Measurements from ENCODE around the gene CATSPER2.
"Not testable (repeated sequence)": the region's sequence is repeated elsewhere in the genome, so short reads cannot be mapped to it uniquely, and the experiment has no call there.

CATSPER2 gene

DNA sequence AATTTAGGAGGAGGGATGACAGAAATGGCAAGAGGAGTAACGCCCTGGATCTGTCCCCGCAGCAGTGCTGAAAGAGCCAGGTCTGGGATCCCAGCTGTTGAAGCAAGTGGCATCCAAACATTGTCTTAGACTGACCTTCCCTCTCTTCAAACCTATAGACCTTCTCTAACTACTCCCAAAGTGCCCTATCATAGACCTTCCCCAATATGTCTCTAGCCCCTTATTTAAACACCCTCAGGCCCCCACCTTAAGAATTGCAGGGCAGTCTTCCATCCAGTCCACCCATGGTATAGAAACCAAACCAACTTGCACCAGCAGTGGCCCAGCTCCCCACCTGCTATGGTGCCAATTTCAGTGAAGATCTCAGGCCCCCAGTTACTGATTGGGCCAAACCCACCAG is 48.4 kb downstream of the CATSPER2 start:
- not testable (repeated sequence) for H3K27ac ChIP-seq

GRCh38 chr15:43599131-43599530 is 49.5 kb downstream of the CATSPER2 start:
- not testable (repeated sequence) for H3K27ac ChIP-seq

DNA sequence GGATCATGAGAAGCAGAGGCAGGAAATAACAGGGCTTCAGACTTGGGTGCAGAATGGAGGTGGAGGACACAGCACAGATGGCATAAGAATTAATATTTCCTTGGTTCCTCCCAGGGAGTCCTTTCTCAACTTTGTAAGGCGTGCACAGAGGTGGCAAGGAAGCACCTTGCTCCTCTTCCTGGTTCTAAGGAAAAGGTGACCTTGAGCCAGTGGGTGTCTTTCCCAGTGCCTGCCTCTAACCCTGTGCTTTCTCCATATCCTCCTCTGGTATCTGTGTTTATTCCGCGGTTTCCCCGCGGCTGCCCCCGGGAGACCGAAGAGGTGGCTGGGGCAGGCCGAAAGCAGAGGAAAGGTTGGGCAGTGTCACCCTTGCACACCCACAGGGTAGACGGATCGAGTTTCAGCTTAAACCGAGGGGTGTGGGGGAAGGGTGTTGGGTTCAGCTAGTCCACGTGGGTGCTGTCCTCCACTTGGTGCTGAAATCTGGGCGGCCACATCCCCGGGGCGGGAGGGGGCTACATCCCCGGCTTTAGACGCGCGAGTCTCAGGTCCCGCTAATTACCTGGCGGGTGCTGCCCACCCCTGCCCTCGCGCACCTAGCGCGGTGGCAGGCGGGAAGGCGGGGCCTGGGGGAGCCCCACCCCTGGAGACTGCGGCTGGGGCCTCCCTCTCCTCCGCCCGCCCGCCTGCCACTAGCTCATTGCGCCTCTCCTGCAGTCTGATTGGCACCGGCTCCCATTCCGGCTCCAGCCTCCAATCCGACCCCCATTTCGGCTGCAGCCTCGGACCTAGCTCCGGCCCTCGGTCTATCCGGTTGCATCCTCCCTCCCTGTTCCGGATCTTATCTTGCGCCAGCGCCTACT is 55.1 kb downstream of the CATSPER2 start, which contains the start of gene CKMT1B:
TSS of gene CKMT1B (plus strand) at position 700 of the 863 bp plus-strand sequence. CDS start 192 bp downstream, outside the sequence.
- not testable (repeated sequence) for H3K27ac ChIP-seq

DNA sequence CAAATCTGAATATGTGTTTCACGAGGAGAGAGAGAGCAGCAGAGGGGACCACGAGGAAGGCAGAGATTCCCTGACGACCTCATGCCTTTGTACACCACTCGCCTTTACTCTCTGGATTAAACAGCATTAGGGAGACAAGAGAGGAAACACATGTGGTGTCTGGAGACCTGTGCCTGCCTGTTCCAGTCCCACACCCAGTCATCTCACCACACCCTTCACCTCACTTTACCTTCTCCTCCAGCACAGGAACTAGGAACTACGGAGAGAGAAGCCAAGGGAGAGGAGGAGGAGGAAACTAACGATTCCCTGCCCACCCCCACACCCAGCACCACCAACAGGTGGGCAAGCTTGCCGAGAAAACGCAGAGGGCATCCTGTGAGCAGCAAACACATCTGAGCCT is 55.8 kb downstream of the CATSPER2 start:
- not testable (repeated sequence) for H3K27ac ChIP-seq

GRCh38 chr15:43589778-43590466 is 58.7 kb downstream of the CATSPER2 start, which contains the start of gene PPIP5K1:
PPIP5K1 (minus strand) TSS chr15:43590208; CDS start chr15:43584504, 5,704 bp downstream.
- not testable (repeated sequence) for H3K27ac ChIP-seq

All from VCaP (cell line).